DOHH2 (cell line): Measurements from ENCODE around the gene SNX9.

ENCODE experiments used
- CTCF ChIP-seq: fragments of 200-600 bp; sonication (generic); IDR thresholded peaks from one replicate; pipeline ENCODE4 v1.5.1; 2014; ENCODE audit warnings: antibody characterized with exemption, mild to moderate bottlenecking, low read depth, low read length; ENCODE audit not compliant: poor library complexity, severe bottlenecking
- EZH2phosphoT487 ChIP-seq: fragments of 200-600 bp; sonication (generic); IDR thresholded peaks from 2 replicates; pipeline ENCODE4 v1.6.1; 2017; ENCODE audit warnings: borderline replicate concordance, mild to moderate bottlenecking, antibody characterized with exemption, low read length, moderate library complexity, mixed read lengths

- no peak for TF ChIP-seq CTCF
- TF ChIP-seq EZH2phosphoT487, result no peak
These were observed 144.4 kb downstream of the SNX9 start for GRCh38 chr6:157967486-157967885.
